Calu3 (cell line): ENCODE data around the gene UBE2S. TPM values are rescaled to one million over a fixed set of nuclear protein-coding genes. Genes with fewer than 3 reads are reported as not detected.

Experiments used
- BruUV-seq: library from RNA; stranded (reverse); fragments of 400-500 nt; replicated peaks from 2 replicates; lab custom pipeline; 2021; lab: Mats Ljungman, UMichigan
- CTCF ChIA-PET: fragments of 300-600 bp; sonication (Branson Sonifier 250); formaldehyde crosslinking; loops from one replicate; lab custom pipeline; 2022; ENCODE audit warnings: antibody characterized with exemption; lab: Charles Lee
- DNase-seq: peaks from one replicate; pipeline ENCODE4 v3.0.0; 2022
- H3K27ac Mint-ChIP-seq: one replicate; pipeline ENCODE4 v1.8.0; 2022; ENCODE audit warnings: mixed read lengths; ENCODE audit not compliant: unreplicated experiment
- H3K27me3 Mint-ChIP-seq: one replicate; pipeline ENCODE4 v1.8.0; 2022; ENCODE audit warnings: mixed read lengths; ENCODE audit not compliant: unreplicated experiment
- H3K36me3 Mint-ChIP-seq: one replicate; pipeline ENCODE4 v1.8.0; 2022; ENCODE audit warnings: mild to moderate bottlenecking, moderate library complexity, mixed read lengths; ENCODE audit not compliant: insufficient read depth, unreplicated experiment
- H3K4me1 Mint-ChIP-seq: one replicate; pipeline ENCODE4 v1.8.0; 2022; ENCODE audit warnings: mild to moderate bottlenecking, low read depth, mixed read lengths; ENCODE audit not compliant: unreplicated experiment
- H3K4me3 Mint-ChIP-seq: one replicate; pipeline ENCODE4 v1.8.0; 2022; ENCODE audit warnings: mild to moderate bottlenecking, low read depth, moderate library complexity, mixed read lengths; ENCODE audit not compliant: unreplicated experiment
- H3K9me3 Mint-ChIP-seq: one replicate; pipeline ENCODE4 v1.8.0; 2022; ENCODE audit warnings: low read depth, mixed read lengths; ENCODE audit not compliant: unreplicated experiment
- CTCF ChIP-seq: fragments of 200-600 bp; IDR thresholded peaks from one replicate; pipeline ENCODE4 v1.8.0; 2022; ENCODE audit warnings: antibody characterized with exemption; ENCODE audit not compliant: unreplicated experiment
- intact Hi-C: fragments of 100-400 bp; cut with micrococcal nuclease; formaldehyde crosslinking; loops from one replicate; pipeline ENCODE4 v1.10.0; 2022; ENCODE audit not compliant: unreplicated experiment
- total RNA-seq: library from RNA; stranded (reverse); gene quantifications from 2 replicates; pipeline ENCODE4 v1.2.3, GENCODE V29; 2022

The UBE2S gene
- total RNA-seq, 1 experiment from 2014 or later: 287 TPM

- Mint-ChIP-seq H3K36me3 (peaks cover 84% of the 10 kb centered on the region), H3K27me3 (no peaks in the 10 kb centered on the region), H3K4me3 (peak overlapping the region; percentile 91), H3K9me3 (no peaks in the 10 kb centered on the region), H3K4me1 (peaks cover 49% of the 10 kb centered on the region), H3K27ac (peak overlapping the region; percentile 97)
- TF ChIP-seq CTCF: no peak
- CTCF ChIA-PET: interaction anchor here (1.0 to 1.8 kb wide), 6 partner anchors 33 to 269 kb away, joined by 3 to 8 read pairs (median 5); partner anchors contain the start of genes DNAAF3, HSPBP1, KMT5C and PPP6R1
- peak; percentile 97 for DNase-seq
- intact Hi-C loops: loop anchor here (5.0 to 10.0 kb wide), 4 partner anchors 48 to 250 kb away; partner anchors contain the start of genes KMT5C and TNNT1
- TSS peak; percentile 26 for BruUV-seq
Measured at GRCh38 chr19:55384920-55385723, 22.5 kb downstream of the UBE2S start.

GRCh38 chr19:55384131-55384919, 23.3 kb downstream of the UBE2S start, which contains the start of gene TMEM238:
Gene TMEM238 (minus strand): TSS chr19:55384292. CDS start chr19:55384259, 33 bp downstream.
- H3K27me3 Mint-ChIP-seq: no peaks in the 10 kb centered on the region
- peak within 1 kb of the TSS; percentile 97 for H3K27ac Mint-ChIP-seq
- intact Hi-C loops: loop anchor here (5.0 to 10.0 kb wide), 4 partner anchors 47 to 250 kb away; partner anchors contain the start of genes KMT5C and TNNT1
- H3K36me3 Mint-ChIP-seq: peaks cover 80% of the 10 kb centered on the region
- no peaks in the 10 kb centered on the region for H3K9me3 Mint-ChIP-seq
- H3K4me1 Mint-ChIP-seq: peaks cover 41% of the 10 kb centered on the region
- TF ChIP-seq CTCF: no peak
- CTCF ChIA-PET: interaction anchor here (0.5 to 2.0 kb wide), 14 partner anchors 16 to 270 kb away, joined by 3 to 10 read pairs (median 5); partner anchors contain the start of genes DNAAF3, HSPBP1, KMT5C and PPP6R1
- peak within 1 kb of the TSS; percentile 91 for H3K4me3 Mint-ChIP-seq
- BruUV-seq: no TSS peak
- peak; percentile 83 for DNase-seq

GRCh38 chr19:55383279-55384130, 24.1 kb downstream of the UBE2S start:
- peak overlapping the region; percentile 83 for H3K27ac Mint-ChIP-seq
- H3K36me3 Mint-ChIP-seq: peaks cover 78% of the 10 kb centered on the region
- CTCF ChIA-PET: interaction anchor here (0.6 to 2.0 kb wide), 14 partner anchors 31 to 242 kb away, joined by 3 to 10 read pairs (median 4); partner anchors contain the start of genes DNAAF3, HSPBP1, KMT5C and PPP6R1
- no peak for TF ChIP-seq CTCF
- H3K27me3 Mint-ChIP-seq: no peaks in the 10 kb centered on the region
- BruUV-seq: no TSS peak
- DNase-seq: peak; percentile 76
- peak overlapping the region; percentile 91 for H3K4me3 Mint-ChIP-seq
- peaks cover 35% of the 10 kb centered on the region for H3K4me1 Mint-ChIP-seq
- H3K9me3 Mint-ChIP-seq: no peaks in the 10 kb centered on the region
- intact Hi-C loops: loop anchor here (5.0 to 10.0 kb wide), 4 partner anchors 46 to 251 kb away; partner anchors contain the start of genes KMT5C and TNNT1
